ENCODE data around the gene NFIC.
"Not testable (repeated sequence)": the region's sequence is repeated elsewhere in the genome, so short reads cannot be mapped to it uniquely, and the experiment has no call there.

The NFIC gene

DNA sequence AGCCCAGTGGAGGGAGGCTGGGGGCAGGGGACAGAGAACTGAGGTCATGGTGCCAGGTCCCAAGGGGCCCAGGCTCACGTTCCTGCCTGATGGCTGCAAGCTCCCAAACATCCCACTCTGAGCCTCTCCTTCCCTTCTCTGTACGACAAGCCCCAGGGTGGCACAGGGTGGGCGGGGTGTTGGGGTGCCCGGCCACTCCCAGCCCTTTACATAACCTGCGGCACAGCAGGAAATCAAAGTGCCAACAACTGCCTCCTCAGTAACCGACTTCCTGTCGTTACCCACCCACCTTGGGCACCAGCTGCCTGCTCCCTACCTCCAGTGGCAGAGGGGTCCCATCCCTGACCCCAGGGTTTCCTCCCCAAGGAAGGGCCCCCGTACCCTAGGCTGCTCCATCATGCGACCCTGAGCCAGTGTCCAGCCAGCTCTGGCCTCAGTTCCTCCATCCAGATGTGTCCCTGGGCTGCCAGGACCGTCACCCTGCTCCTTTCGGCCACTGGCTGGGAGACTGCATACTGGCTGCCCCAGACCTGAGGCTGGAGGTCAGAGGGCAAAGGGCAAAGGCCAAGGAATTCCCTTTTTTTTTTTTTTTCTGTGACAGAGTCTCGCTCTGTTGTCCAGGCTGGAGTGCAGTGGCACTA is 27.7 kb upstream of the NFIC start:
- DNase-seq: peak; percentile 74 to 75

GRCh38 chr19:3340340-3340739 is 26.0 kb upstream of the NFIC start:
- no peak for DNase-seq

- DNase-seq: no peak
Observed at GRCh38 chr19:3342246-3342645, 24.1 kb upstream of the NFIC start.

DNA sequence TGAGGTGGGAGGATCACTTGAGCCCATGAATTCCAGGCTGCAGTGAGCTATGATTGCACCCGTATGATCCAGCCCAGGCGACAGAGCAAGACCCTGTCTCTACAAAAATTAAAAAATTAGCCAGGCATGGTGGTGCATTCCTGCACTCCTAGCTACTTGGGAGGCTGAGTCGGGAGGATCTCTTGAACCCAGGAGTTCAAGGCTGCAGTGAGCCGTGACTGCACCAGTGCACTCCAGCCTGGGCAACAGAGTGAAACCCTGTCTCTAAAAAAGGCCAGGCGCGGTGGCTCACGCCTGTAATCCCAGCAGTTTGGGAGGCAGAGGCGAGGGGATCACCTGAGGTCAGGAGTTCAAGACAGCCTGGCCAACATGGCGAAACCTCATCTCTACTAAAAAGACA is 23.4 kb upstream of the NFIC start:
- DNase-seq: not testable (repeated sequence)

- DNase-seq: peak; percentile 63 to 64
Observed at GRCh38 chr19:3343619-3344502, 22.5 kb upstream of the NFIC start.

GRCh38 chr19:3344608-3345598 is 21.5 kb upstream of the NFIC start:
- DNase-seq: no peak

DNA sequence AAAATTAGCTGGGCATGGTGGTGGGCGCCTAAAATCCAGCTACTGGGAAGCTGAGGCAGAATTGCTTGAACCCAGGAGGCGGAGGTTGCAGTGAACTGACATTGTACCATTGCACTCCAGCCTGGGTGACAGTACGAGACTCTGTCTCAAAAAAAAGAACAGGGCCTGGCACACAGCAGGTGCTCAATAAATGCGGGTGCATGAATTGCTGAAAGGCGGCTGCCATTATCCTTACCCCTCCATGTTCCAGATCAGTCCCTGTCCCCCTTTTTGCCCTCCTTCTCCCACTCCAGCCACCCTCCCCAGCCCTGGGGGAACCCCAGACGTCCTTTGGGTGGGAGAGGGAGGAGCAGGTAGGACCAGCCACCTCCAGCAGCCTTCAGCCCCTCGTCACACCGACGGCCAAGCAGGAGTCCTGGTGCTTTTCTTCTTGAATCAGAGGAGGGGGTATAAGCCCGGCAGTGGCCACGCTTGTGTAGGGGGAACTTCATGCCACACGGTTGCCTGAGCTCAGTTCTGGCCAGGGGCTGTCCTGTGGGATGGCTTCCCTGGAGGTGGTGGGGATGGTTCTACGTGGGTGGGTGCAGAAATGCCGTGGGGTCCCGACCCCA is 20.4 kb upstream of the NFIC start:
- no peak for DNase-seq

DNA sequence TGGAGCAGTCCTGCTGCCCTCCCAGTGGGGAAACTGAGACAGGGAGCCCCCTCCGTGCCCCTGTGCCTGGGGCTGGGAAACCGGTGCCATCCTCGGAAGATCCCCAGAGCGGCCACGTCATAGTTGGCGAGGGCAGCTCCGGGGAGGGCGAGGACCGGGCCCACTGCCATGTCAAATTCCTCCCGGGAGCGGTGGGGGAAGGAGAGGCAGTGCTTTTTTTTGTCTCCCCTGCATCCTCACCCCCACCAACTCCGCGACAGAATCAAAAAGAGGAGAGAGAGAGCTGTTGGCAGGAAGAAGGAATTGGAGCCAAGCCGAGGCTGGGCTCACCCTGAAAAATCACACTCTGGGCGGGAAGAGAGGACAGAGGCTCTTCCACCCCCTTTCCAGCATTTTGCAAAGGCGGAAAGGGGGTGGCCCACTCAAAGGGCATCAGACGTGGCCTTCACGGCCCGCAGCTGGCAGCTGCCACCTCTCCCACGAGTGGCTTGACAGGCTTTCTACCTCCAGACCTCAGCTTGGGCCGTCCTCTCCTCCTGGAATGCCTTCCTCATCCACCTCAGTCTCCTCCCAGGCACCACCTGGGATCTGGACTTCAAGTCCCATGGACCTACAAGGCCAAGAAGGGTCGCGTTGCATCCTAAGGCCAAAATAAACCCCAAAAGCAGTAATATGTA is 19.6 kb upstream of the NFIC start:
- DNase-seq: no peak

GRCh38 chr19:3348042-3348441 is 18.3 kb upstream of the NFIC start:
- no peak for DNase-seq

DNA sequence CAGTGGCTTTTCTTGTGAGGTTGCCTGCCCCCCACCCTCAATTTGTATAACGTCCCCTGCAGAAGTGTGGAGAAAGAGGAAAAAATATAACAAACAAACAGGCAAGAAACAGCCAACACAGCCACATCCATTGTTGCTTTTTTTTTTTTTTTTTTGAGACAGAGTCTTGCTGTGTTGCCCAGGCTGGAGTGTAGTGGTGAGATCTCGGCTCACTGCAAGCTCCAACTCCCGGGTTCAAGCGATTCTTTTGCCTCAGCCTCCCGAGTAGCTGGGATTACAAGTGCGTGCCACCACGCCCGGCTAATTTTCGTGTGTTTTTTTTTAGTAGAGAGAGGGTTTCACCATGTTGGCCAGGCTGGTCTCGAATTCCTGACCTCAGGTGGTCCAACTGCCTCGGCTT is 17.9 kb upstream of the NFIC start:
- DNase-seq: not testable (repeated sequence)

- DNase-seq: no peak
Observed at GRCh38 chr19:3350014-3350663, 16.2 kb upstream of the NFIC start.

DNA sequence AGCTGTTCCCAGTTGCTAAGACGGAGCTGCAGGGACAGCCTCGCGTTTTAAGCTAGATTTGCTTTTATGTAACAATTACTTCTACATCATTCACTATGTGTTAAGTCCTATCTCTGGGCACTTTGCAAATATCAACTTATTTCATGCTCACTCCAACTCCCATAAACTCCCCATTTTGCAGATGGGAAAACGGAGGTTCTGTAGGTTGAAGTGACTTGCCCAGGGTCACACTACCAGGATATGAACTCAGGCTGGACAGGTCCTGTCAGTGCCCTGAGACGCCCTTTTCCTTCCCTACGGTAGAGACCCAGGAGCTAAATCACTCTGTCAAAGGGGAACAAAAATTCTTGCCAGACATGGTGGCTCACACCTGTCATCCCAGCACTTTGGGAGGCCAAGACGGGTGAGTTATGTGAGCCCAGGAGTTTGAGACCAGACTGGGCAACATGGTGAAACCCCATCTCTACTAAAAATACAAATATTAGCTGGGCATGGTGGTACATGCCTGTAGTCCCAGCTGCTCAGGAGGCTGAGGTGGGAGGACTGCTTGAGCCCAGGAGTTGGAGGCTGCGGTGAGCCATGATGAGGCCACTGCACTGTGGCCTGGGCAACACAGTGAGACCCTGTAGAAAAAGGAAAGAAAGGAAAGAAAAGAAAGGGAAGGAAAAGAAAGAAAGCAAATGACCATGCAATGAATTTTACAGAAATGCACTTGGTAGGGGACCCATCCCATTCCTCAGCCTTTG is 14.5 kb upstream of the NFIC start:
- DNase-seq: no peak

DNA sequence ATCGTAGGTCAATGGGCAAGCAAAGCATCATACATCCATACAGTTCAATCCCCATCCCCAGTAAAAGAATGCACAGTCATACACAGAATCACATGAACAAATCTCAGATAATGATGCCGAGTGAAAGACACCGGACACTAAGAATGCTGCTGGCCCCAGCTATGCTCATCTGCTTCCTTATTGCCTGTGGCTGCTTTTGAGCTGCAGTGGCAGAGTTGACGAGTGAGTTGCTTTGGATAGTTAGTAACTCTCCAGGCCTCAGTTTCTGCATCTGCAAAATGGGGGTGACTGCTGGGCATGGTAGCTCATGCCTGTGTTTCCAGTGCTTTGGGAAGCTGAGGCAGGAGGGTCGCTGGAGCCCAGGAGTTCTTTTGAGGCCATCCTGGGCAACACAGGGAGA is 12.9 kb upstream of the NFIC start:
- DNase-seq: no peak

DNA sequence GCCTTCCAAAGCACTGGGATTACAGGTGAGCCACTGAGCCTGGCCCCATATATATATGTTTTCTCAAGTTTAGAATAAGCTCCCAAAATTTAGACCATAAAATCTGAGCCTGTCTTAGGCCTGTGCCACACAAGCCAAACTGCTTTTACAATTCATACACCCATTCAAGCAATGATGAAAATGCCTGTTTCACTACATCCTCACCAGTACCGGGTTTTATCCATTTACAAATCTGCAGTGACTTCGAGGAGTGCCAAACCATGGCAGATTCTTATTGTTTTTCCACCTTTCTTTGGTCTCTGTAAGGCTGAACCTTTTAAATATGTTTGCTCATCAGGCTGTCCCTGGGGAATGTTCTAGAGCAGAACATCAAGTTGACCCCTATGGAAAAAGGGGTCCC is 9.6 kb upstream of the NFIC start:
- no peak for DNase-seq

DNA sequence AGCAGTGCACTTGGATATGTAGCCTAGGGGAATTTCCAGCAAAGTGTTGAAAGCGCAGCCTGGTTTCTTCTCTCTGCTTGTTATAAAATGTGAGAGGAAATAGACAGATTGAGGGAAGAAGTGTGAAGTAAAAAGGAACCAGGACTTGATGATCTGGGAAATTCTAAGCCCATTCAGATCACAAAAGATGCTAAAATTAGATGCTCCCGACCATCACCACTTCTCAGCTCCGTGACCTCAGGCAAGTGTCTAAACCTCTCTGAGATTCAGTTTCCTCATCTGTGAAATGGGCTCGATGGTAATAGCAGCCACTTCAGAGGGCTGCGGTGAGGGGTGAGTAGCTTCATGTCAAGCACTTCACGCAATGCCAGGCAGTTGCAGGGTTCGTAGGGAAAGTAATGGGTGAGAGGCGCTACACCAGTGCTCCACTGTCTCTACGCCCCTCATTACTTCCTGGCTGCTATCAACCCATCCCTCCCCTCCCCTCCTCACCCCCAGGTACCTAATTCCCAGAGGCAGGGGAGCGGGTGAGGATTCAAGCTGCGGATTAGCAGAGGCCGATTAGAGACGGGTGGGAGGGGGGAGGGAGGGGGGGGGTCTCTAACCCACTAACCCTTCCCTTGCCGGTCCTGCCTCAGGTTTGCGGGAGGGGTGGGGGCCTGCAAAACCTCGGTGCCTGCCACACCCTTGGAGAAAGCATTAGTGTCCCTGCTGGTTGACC is 9.0 kb upstream of the NFIC start:
- DNase-seq: peak; percentile 26 to 57

- peak in 1 of 2 donors; percentile 36 for DNase-seq
Observed at GRCh38 chr19:3357992-3358688, 8.2 kb upstream of the NFIC start.

DNA sequence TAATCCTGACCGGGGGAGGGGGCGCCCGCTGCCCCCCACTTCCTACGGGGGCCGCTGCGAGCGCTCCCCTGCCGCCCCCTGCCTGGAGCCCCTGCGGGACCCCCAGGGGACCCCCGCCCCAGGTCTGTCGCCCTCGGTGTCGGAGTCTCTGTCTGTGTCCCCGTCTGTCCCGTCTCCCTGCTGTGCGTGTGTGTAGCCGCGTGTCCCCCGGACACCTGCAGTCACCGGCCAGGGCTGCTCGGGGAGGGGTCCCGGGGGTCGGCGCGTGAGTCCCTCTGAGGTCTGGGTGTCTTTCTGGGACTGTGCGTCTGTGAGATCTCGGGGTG is 7.7 kb upstream of the NFIC start:
- no peak for DNase-seq

DNA sequence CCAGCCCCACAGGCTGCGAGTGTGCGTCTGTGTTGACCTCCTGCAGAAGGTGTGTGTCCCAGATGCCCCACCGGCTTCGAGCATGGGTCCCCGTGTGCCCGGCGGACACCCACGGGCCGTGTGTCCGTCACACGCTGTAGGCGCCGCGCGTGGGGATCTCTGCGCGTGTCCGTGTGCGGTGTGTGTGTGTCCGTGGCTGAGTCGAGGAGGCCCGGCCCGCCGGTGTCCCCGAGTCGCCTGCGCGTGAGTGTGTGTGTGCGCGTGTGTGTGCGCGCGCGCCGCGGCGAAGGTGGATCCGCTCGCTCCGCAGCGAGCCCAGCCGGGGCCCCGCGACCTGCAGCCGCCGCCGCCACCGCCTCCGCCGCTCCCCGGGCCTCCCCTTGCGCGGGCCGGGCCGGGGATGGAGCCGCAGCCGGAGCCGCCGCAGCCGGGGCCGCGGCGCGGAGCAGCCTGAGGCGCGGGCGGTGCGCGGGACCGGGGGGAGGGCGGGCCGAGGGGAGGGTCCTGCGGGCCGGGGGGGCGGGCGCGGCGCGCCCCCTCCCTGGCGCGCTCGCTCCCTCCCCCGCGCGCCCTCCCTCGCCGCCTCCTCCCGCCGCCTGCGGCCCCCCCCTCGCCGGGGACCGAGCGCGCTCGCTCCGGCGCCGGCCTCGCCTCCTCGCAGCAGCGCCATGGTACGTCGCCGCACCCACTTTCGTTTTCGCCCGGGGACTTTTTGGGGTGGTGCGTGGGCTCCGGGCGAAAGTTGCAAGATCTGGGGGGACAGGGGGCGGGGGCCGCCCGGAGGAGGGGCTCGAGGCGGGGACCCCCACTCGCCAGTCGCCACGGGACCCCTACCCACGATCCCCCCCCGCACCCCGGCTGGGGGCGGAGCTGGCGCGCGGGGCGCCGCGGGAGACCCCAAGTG is 7.1 kb upstream of the NFIC start:
- DNase-seq: peak; percentile 79 to 84

All from CD4-positive, alpha-beta T cell treated with Interleukin-1 beta for 1 hour (primary cell).